Activated CD4-positive, CD25-positive, alpha-beta regulatory T cell treated with anti-CD3 and anti-CD28 coated beads, Interleukin-2, amount 50 U/mL, for 24 hours (primary cell): ENCODE results near the gene MLH3.

Experiments
- ATAC-seq, 2 donors: fragments of 150-1000 bp; cut with Tn5 transposase; one replicate each; pipeline ENCODE4 v1.10.0; 2021; ENCODE audit warnings: mild to moderate bottlenecking in 1 of 2, moderate library complexity in 1 of 2

The MLH3 gene

GRCh38 chr14:75066691-75067090 lies 15.4 kb upstream of the MLH3 start:
- ATAC-seq = no peak

GRCh38 chr14:75064205-75064567 lies 12.9 kb upstream of the MLH3 start:
- peak; percentile 5 to 8 for ATAC-seq

GRCh38 chr14:75063491-75064204 lies 12.4 kb upstream of the MLH3 start, which contains the start of gene ACYP1:
ACYP1 (minus strand) TSS chr14:75064024; CDS start chr14:75063553, 471 bp downstream.
- ATAC-seq = peak; percentile 99

- ATAC-seq = peak in 1 of 2 donors; percentile 3
Observed at GRCh38 chr14:75063013-75063412, 11.7 kb upstream of the MLH3 start.

GRCh38 chr14:75060420-75060819 lies 9.2 kb upstream of the MLH3 start:
- ATAC-seq = no peak

- no peak for ATAC-seq
Observed at GRCh38 chr14:75059642-75060041, 8.4 kb upstream of the MLH3 start.

DNA sequence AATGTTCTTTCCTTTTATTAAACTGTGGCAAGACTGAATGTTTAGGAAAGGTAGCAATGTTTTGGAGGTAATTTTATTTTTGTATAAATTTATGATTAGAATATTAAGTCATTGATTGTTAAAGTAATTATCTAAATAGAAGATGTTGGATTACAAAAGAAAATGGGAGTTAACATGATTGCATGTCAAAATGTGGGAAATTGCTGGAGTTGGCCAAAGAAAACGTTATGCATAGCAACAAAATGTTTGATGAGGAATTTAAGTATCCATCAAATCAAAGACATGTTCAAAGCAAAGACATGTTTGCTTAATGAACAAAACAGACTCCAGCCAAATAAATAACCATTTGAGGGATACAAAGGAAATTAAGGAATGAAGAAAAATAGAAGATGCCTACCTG lies 3.2 kb upstream of the MLH3 start:
- no peak for ATAC-seq

DNA sequence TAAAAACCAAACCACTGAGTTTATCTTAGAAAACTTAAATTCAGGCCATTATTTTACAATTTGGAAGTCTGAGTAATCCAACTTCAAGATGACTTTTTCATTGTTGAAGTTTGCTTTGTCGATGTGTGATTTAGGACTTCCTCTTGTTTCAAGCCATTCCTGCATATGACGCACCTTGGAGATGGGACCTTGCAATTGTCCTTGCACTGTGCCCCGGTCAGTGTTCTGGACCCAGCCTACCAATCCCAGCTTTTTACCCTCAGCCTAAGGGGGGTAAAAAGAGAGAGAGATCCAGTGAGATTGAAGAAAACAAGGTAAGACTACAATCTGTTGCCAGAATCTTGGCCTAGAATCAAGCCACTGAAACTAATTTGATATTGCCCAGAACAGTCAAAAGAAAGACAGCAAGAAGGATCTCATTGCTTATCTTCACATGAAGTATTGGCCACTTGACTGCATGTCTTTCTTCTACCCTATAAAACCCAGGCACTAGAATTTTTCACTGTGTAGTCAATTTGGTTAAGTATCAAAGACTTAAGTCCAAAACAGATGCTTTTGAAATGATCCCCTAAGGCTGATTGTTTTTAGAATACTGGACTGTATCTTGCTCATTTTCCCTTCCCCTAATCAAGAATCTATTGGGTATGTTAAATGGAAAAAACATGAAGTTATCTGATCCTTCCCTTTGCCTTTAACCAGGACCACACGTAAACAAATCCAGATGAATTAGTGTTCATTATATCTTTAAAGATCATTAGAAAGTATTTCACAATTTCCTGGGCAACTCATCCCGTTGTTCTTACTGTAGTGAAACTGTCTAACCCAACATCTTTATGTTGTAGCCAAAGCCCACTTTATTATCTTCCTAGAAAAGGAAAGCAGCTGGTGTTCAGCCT lies 2.4 kb upstream of the MLH3 start:
- ATAC-seq = no peak

GRCh38 chr14:75051556-75051899 lies 261 bp upstream of the MLH3 start:
- ATAC-seq = no peak

- ATAC-seq = no peak
Observed at GRCh38 chr14:75049731-75050201, 1.5 kb downstream of the MLH3 start.

- ATAC-seq = no peak
Observed at GRCh38 chr14:75049136-75049535, 2.1 kb downstream of the MLH3 start.

GRCh38 chr14:75048101-75048500 lies 3.2 kb downstream of the MLH3 start:
- ATAC-seq = no peak

GRCh38 chr14:75047506-75047905 lies 3.8 kb downstream of the MLH3 start:
- ATAC-seq = no peak

DNA sequence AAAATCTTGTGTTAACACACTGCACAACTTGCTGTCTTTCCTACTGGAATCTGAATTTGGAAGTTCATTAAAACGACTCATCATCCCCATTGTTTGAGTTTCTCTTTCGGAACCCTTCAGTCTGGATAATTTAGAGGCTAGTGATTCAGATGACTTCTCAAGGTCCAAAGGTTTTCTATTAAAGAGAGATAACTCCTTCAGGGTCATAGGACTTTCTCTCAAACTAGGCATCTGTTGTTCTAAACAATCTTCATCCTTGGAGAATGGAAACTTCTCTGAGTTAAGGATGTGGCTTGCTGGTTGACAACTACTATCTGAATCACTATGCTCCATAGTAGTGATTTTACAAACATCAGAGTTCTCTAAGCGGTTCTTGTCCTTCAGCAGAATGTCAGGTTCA lies 4.4 kb downstream of the MLH3 start:
- ATAC-seq = peak in 1 of 2 donors; percentile 42

GRCh38 chr14:75046275-75046674 lies 5.0 kb downstream of the MLH3 start:
- no peak for ATAC-seq

GRCh38 chr14:75044752-75045151 lies 6.5 kb downstream of the MLH3 start:
- ATAC-seq = no peak

DNA sequence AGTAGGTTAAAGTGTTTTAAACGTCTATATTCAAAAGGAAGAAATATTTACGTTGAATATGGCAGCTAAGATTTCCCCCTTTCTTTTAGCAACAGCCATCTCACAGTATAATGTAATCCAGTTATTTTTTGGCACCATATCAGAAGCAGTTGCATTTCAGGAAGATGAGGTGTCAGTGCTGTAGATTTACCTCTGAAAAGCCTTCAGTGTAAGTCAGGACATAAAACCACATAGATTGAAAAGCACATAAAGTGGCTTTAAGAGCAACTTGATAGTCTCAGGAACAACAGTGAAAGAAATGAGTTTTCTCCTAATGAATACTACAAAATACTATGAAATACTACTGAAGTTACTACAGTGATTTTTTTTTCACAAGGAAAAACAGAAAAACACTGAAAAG lies 6.9 kb downstream of the MLH3 start:
- no peak for ATAC-seq

DNA sequence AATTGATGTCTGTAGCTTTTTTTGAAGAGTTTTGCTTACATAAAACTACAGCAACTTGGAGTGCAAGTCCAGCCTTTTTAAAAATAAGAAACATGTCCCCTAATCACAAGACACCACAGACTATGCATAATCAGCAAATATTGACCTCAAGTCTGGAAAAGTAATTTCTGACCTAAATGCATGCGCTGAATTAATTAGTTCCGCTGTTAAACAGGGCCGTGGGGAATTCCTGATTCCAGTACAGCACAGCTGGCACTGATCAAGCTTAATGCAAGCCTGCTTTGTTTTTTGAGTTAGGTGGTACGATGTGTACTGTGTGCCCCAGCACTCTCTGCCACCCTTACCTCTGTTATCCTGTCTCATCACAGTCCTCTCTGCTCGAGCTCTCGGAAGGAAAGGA lies 9.2 kb downstream of the MLH3 start:
- no peak for ATAC-seq

DNA sequence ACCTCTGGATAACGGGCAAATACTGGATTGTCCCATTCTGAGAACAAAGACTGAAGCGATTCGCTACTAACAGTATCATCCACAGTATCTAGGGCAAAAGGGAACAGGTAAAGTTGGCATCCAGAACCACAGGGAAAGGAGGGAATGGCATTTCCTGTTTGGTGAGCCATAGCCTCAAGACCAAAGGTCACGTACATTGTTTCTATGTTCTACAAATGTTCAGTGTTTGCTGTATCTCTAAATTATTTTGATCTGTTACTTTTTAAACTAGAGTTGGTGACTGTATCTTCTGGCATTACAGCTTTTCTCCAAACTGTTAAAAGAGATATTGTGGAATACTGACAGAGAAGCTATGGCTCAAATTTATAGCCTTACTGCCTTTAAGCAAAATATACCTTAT lies 9.7 kb downstream of the MLH3 start:
- ATAC-seq = no peak

- no peak for ATAC-seq
Observed at GRCh38 chr14:75040959-75041358, 10.3 kb downstream of the MLH3 start.

DNA sequence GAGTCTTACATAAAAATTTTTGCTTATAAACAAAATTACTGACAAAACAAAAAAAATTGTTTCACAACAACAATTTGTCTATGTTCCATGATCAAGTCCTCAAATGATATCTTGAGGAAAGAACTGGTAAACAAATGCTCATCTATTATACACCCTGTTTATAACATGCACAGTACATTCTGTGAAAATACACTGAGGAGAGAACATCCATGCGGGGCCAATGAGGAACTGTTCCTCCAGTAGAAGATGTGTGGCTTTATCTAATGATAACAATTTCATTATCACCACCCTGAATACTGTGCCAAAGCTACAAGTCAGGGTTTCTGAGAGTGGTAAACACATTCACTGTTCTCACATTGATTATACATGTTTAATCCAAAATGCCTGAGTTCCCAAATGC lies 10.8 kb downstream of the MLH3 start:
- no peak for ATAC-seq

DNA sequence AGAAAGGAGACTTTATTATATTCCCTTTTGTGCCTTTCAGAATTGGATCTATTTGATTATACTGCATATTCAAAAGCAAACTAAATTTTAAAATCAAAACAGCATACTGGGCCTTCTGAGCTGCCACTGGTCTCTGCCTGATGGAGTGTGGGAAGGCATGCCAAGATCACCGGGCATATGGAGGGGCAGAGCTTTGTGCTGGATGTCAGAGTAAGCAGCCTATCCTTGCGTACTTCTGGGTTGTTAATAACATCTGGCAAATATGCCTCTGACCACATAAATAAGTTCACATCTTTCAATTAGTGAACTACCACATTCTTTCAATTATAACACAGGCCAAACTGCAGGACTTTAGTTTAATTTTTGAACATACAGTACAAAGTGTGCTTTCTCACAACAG lies 18.3 kb downstream of the MLH3 start:
- no peak for ATAC-seq

DNA sequence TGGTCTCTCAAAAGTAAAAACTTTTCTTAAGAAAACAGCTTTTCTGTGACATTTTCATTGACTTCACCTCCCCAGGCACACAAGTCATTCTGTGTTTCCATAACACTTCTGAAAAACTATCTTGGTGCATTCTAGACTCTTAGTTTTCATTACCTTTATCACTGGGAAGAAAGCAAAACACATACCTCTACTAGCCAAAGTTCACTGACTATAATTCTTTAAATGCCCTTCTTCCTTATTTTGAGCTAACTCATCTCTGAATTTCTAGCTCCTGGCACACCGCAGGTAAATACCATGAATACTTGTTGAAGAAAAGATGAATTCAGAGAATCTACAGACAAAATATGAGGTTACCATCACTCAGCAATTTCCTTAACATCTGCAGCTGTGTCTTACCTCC lies 21.1 kb downstream of the MLH3 start:
- ATAC-seq = no peak

DNA sequence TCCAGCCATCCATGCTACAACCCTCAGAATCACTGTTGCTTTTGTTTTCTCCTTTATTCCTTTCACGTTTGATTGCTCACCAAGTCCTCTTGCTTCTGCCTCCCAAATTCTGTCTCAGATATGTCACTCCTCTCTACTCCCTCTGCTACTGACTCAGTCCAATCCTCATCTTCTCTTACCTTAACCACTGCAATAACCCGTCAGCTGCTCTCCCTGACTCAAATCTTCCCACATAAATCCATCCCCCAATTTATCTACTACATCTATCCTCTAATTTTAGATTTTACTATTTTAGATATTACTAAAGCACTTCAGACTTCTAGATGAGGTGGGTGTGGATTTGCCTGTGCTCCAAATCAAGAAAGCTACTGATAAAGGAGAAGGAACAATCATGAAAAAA lies 25.4 kb downstream of the MLH3 start:
- no peak for ATAC-seq
